ELR (cell line): ENCODE results near the gene PATJ.
"Not testable (repeated sequence)": the region's sequence is repeated elsewhere in the genome, so short reads cannot be mapped to it uniquely, and the experiment has no call there.

Source experiments
- DNase-seq: peaks from one replicate; pipeline ENCODE4 v3.0.0-alpha.2; 2015; ENCODE audit warnings: low read depth

PATJ gene

DNA sequence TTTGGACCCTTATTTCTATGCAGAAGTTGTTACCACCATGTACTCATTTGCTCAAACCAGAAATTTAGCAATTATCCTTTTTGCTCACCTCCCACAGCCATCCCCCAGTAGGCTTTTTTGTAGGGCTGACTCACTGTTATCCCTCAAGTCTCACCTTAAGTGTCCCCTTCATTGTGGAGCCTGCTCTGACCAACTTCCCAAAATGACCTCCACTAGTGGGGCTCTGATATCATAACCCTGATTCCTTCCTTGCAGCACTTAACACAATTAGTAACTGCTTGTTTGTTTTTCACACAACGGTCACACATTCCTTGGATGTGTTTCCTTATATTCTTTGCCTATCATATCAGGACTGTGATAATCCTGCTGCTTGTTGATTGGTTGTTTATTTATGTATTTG is 76.7 kb downstream of the PATJ start:
- no peak for DNase-seq

DNA sequence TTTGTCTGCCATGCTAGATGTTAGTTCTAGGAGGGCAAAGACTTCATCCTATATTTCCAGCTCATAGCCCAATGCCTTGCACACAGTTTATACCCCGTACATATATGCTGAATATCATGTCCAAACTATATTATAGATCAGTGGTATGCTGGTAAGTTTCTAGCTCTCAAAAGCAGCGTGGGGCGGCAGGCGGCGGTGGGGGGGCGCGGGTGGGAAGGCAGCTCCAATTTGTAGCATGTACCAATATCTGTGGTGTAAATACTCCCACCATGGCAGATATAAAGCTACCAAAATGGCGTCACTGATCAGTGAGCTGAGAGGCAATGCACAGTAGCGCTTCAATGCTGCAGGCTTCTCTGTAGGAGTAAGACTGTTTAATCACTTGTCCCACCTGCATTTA is 77.1 kb downstream of the PATJ start:
- DNase-seq, result no peak

DNA sequence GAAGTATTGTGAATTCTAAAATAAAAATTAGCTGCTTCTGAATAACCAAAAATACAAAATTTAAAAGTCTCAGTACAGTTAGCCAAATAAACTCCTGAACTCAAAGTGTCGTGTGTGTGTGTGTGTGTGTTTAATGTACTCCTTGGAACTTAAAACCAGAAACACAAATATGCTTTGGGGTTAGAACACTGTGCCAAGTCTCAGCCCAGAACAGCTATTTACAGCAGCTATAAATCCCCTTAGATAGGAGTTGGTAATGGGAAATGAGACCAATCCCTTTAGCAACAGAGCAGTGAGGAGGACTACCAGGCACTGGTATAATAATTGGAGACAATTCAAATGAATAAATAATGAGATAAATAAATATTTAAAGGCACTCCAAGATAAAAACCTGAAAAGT is 83.1 kb downstream of the PATJ start:
- no peak for DNase-seq

DNA sequence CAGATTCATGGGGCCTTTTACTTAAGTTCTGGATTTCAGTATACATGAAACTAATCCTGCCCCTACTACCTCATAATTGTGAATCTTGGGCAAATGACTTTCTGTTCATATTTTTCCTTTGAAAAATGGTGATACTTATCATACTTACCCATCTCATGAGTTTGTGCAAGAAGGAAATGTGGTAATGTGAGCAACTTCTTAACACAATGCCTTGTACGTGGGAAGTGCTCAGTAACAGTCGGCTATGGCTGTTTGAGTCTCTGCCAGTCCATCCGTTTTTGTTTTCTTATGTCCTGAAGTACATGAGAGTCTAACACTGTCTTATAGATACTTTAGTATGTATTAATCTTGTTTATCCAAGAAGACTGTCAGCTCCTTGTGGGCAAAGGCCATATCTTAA is 86.5 kb downstream of the PATJ start:
- DNase-seq, result no peak

DNA sequence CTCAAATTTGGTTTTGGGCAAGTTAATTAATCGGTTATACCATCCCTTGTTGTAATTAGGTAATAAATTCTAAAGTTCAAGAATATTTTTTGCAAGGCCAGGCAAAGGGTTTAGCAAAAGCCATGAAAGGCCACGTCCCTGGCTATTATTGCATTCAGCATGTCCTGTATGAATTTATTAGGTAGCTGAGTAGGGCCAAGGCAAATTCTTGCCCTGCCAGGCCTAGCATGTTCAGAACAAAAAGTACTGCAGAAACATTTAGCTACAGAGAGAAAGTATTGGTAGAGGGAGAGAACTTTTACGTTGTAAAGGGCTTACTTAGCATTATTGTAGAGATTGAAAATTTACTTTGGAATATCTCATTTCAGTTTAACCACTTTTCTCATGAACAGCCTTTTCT is 94.4 kb downstream of the PATJ start:
- no peak for DNase-seq

DNA sequence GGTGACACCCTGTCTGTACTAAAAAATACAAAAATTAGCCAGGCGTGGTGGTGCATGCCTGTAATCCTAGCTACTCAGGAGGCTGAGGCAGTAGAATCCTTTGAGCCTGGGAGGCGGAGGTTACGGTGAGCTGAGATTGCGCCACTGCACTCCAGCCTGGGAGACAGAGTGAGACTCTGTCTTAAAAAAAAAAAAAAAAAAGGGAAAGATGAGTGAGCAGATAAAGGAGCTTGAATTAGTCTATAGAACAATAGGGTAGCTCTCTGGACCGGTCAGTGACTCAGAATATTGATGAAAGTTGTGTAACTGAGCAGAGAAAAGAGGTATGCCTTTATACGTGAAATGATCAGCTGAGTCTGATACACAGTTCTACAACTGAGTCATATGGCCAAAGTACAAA is 95.3 kb downstream of the PATJ start:
- peak; percentile 41 for DNase-seq

DNA sequence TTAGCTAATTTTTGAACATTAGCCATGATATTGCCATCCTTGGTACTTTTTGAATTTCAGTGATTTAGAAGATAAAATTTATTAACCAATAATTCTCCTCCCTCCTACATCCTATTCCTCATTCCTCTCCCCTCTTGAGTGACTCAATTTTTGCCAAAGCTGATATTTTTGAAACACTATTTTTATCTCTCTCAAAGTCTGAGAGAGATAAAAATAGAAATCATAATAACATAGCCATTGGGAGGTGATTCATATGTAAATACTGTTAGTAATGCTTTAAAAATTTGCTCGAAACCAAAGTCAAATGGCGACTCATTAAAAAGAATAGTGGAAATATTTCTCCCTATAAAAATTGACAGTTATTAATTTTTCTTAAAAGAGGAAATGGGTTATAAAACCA is 97.4 kb downstream of the PATJ start:
- DNase-seq, result peak; percentile 80

DNA sequence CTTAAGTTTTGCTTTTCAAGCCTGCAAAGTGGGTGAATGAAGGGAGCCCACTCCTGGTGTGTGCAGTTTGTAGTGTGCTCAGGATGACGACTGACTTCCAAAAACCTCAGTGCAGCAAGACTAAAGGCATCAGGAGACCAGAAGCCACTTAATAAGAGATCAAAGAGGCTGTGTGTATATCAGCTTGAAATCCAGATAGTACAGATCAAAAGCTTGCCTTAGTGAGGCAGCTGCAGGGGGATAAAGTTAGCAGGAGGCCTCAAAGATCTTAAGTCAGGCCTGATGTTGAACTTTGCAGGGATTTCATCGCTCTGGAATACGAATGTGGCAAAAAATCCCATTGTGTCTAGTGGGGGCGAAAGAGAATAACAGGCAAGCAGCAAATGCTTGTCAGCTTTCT is 99.8 kb downstream of the PATJ start:
- DNase-seq, result no peak

DNA sequence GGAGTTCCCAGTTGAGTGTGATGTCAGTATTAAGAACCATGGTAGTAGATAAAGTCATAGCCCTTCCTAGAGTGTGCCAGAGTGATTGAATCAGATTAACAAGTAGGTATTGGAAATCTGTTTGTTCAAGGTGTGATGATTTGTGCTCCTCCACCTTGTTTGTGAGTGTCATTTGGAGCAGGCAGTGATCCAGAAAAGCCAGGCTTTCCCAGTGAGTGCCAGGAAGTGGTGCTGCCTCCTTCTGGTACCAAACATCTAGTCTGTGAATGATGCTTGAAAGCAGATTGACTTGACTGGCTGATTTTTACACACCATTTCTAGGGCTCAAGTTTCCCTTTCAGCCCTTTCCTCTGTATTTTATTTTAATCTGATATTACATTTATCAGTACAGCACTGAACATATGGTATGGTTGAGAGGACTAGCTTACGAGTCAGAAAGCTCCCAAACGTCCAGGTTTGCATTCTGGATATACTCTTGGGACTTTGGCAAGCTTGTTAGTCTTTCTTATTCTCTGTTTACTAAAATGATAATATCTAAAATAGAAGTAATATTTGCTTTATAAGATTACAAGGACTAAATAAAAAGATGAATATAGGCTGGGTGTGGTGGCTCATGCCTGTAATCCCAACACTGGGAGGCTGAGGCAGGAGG is 100.7 kb downstream of the PATJ start:
- peak; percentile 12 for DNase-seq

DNA sequence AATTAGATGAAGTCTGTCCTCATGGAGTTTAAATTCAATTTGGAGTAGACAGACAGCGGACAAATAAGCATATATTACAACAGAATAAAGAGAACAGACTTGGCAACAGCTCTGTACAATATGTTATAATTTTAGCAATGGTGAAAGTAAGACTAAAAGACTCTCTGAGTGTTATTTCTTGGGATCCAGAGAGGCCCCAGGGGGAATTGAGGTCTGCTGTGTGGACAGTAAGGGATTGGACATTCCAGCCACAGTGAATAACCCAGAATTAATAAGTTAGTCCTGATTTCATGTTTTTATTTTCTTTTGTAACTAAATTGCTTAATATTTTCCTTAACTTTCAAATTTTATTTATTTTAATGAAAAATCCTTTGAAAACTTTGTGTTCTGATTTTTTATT is 101.7 kb downstream of the PATJ start:
- DNase-seq, result no peak

DNA sequence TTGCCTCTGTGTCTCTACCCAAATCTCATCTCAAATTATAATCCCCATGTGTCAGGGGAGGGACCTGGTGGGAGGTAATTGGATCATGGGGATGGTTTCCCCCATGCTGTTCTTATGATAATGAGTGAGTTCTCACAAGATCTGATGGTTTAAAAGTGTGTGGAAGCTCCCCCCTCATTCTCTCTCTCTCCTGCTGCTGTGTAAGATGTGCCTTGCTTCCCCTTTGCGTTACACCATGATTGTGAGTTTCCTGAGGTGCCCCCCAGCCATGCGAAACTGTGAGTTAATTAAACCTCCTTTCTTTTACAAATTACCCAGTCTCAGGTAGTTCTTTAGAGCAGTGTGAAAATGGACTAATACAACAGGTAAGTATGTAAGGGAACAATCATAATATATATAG is 102.4 kb downstream of the PATJ start:
- not testable (repeated sequence) for DNase-seq

DNA sequence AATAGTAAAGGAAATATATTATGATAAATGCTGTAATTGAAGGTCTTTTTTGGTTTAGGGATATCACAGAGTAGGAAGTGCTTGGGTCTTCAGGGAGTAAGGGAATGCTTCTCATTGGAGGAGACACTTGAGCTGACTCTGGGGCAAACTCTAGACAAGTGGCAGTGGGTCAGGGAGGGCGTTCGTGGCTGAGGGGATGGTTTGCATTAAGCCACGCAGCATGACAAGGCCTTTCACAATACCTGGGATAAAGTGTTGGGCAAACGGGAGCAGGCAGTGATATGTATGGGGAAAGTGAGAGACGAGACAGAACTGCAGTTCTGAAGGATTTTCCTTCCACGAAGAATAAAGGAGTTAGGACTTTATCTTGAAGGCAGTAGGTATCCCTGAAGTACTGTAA is 109.0 kb downstream of the PATJ start:
- DNase-seq, result no peak

DNA sequence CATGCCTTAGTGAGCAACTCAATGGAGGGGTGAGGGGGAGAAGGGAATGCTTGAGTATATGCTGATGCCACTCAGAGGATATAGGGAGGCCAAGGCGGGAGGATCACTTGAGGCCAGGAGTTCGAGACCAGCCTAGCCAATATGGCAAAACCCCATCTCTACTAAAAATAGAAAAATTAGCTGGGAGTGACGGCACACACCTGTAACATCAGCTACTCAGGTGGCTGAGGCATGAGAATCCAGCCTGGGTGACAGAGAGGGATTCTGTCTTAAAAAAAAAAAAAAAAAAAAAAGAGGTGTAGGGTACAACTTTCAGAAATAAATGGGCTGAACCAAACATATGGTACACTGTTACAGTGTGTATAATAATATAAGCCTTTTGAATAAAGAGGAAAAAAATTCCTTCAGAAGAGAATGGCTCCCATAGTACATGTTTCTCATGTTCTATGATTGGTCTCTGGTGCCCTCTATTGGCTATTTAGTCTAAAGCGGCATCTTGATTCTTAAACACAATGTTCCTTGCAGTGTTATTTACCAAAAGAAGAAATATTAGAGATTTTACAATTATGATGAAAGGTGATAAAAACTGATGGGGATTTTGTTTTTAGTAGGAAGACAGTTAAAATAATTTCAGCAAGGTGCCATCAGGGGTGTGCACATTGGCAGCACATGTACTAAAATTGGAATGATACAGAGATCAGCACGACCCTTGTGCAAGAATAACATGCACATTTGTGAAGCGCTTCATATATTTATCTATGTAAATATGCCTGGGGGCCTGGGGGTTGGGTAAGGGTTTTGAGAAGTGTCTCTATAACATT is 109.8 kb downstream of the PATJ start:
- DNase-seq, result peak; percentile 74

DNA sequence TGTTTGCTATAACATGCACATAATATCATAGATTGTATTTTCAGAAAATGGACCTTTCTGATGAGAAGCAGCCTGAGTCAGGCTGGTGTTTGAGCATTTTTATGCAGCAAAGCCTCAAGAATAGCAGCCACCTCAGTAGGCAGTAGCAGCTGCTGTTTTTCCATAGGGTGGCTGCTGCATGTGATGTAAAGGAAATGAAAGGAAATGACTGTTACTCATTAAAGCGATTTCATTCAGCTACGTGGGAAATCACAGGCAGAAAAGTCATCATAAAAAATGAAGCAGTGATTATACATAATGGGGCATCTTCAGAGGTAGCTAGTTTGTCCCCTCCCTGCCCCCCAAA is 110.4 kb downstream of the PATJ start:
- no peak for DNase-seq

DNA sequence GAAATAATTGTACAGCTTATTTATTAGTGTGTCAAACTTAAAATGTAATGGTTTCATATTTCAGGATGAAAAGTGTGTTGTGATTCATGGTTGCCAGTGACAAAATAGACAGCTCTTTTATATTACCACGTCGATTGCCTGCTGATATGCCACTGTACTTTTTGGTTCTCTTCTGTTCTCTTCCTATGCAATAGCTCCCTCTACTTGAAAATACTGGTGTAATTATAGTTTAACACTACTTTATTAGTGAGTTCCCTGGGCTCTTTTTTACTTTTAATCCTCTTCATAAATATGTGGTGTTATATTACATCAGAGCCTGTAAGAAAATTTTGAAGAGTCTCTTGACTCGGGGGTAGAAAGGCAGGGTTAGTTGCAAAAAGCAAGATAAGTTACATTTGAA is 111.3 kb downstream of the PATJ start:
- peak; percentile 30 for DNase-seq

DNA sequence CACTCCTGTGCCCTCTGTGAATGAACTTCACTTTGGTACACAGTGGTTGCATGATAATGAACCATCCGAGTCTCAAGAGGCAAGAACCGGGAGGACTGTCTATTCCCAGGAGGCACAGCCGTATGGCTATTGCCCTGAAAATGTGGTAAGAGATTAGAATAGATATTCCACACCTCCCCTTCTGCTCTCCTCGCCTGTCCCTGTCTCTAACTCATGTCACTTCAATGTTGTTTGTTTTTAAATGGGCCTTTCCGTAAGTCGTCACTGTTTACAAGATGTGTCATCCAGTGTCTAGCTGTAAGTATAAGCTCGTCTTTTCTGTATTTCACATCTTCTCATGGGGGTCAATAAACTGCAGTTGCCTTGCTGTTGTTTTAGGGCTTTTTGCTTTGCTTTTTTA is 122.2 kb downstream of the PATJ start:
- DNase-seq, result no peak

DNA sequence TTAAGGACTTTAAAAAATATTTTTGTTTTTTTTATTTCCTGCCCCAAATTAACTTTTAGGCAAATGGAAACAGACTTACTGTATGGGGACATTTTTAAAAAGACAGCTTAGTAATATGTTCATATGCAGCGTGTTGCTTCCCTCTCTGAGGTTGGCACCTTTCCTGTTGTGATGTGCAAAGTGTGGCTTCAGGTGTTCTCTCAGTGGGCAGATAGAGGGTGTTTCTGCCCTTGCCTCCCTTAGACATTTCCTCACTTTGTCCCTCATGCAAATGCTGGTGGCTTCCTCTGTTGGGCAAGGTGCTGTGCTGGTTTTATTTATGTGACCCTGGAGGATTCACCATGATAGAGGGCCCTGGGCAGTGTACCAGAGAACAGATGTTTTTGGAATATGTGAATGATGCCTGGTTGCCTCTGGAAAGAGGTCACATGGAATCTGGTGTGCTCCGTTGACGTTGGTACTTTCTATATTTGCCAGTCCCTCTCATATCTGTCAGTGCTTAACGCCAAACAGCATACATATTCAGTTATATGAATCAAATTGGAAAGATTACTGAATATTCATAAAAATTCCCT is 123.5 kb downstream of the PATJ start:
- no peak for DNase-seq

DNA sequence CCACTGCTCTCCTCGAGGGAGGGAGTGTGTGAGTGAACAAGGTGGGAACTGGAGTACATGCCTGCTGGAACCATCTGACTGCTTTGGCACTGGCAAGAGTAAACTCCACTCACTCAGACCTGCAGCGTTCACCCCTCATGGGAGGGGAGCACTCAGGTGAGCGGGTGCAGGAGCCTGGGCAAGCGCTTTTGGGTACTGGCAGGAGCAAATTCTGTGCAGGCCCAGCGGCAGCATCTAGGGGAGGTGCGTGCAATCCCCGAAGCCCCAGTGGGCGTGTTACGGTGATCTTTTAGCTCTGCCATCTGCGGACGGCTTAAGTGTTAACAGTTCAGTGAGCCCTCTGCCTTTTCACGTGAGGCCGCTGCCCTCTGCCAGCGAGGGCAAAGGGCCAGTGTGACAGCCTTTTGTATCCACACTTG is 127.4 kb downstream of the PATJ start:
- DNase-seq, result no peak

DNA sequence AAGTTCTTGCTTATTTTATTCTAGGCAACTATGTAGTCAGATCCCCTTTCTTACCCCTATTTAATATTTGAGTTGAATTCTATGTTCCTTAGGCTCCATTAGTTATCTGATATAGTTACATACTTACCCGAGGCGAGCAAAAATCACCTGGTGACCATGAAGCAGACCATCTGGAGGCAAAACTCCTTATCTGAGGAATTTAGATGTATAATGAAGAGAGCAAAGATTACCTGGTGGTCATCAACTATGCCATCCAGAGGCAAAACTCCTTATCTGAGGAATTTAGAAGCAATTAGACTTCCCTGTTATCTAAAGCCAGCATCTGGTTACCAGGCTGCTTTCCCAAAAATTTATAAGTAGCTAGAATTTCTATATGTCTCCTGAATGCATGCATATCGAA is 129.9 kb downstream of the PATJ start:
- no peak for DNase-seq

DNA sequence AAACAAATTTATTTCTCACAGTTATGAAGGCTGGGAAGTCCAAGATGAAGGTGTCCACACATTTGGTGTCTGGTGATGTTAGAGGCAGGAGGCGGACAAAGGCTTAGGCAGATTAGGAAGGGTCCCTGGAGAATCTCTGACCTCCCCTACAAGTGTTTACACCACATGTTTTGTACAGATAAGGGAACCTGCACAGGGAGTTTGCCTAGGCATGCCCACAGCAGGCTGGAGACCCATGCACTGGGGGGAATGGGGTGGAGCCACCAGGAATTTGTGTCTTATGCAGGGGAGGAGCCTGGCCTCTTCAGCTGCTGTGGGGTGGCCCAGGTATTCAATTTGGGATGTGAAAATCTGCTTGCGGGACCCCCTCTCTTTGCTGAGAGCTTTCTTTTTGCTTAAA is 131.3 kb downstream of the PATJ start:
- DNase-seq, result no peak

DNA sequence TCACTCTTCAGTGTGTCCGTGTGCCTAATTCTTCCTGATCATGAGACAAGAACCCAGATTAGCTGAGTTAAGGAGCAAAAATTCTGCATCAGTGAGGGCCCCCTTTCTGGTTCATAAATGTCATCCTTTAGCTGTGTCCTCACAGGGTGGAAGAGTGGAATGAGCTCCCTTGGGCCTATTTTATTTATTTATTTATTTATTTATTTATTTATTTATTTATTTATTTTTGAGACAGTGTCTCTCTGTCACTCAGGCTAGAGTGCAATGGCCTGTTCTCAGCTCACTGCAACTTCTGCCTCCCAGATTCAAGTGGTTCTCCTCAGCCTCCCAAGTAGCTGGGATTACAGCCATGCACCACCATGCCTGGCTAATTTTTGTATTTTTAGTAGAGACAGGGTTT is 131.7 kb downstream of the PATJ start:
- no peak for DNase-seq

DNA sequence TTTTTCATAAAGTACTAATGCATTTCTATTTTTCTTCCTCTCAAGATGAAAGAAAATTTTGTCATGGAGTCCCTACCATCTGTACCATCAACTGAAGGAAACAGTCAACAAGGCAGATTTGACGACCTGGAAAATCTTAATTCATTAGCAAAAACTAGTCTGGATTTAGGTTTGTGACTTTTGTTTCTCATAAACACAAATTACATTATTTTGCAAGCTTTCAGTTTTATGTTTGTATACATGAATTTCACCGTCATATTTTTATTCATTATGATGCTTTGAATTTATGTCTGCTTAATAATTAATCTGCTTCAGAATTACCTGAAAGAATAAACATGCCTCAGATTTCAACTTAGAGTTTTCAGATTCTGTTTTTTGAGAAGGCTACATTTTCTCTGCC is 132.9 kb downstream of the PATJ start:
- no peak for DNase-seq

DNA sequence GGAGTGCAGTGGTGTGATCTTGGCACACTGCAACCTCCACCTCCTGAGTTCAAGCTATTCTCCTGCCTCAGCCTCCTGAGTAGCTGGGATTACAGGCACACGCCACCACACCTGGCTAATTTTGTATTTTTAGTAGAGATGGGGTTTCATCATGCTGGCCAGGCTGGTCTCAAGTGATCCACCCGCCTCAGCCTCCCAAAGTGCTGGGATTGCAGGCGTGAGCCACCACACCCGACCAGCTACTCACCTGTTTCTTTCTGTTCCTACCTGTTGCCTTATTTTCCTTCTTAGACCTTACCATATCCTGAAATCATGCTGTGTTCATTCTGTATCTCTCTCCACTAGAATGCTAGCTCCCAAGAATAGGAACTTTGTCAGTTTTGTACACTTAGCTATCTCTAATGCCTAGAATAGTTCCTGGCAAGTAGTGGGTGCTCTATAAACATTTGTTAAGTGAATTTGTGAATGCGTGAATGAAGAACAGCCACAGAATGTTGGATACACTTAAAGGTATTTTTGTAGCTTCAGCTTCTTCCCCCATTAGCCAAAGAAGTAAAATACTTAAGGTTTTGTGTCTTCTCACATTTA is 137.7 kb downstream of the PATJ start:
- DNase-seq, result not testable (repeated sequence)
